ENCODE measurements around the gene PDK1.
"Not testable (repeated sequence)": the region's sequence is repeated elsewhere in the genome, so short reads cannot be mapped to it uniquely, and the experiment has no call there.

The PDK1 gene

GRCh38 chr2:172564376-172564775 lies 8.5 kb downstream of the PDK1 start:
- H3K36me3 ChIP-seq (ENCODE audit: control insufficient read depth in 2 of 2, insufficient read depth in 2 of 2, low read length in 2 of 2): peaks cover 13 to 20% of the 10 kb centered on the region in 2 donors
- H3K27me3 ChIP-seq (ENCODE audit: control insufficient read depth in 2 of 2, insufficient read depth in 2 of 2, low read length in 2 of 2): no peaks in the 10 kb centered on the region
- H3K4me3 ChIP-seq (ENCODE audit: low read length in 2 of 2): no peak overlapping the region
- no peaks in the 10 kb centered on the region for H3K9me3 ChIP-seq (ENCODE audit: control insufficient read depth in 2 of 2, low read length in 2 of 2)
- no peak overlapping the region for H3K9ac ChIP-seq (ENCODE audit: low read depth in 1 of 2, low read length in 2 of 2)
- H3K27ac ChIP-seq (ENCODE audit: low read depth in 2 of 2, low read length in 2 of 2): no peak overlapping the region
- H3K4me1 ChIP-seq (ENCODE audit: control insufficient read depth in 2 of 2, insufficient read depth in 2 of 2, low read length in 2 of 2): no peaks in the 10 kb centered on the region

DNA sequence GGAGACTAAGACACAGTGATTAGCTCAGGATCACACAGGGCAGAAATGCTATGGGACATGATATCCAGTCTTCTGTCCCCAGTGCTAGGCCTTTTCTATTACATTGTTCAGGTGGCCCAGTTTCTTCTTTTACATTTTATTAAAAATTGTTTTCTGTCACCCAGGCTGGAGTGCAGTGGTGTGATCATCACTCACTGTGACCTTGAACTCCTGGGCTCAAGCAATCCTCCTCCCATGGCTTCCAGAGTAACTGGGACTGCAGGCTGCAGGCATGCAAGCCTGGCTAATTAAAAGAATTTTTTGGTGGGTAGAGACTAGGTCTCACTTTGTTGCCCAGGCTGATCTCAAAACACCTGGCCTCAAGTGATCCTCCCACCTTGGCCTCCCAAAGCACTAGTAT lies 15.4 kb downstream of the PDK1 start:
- Histone ChIP-seq H3K36me3 (ENCODE audit: control insufficient read depth in 2 of 2, insufficient read depth in 2 of 2, low read length in 2 of 2) (peaks cover 15 to 20% of the 10 kb centered on the region in 2 donors), H3K27ac (ENCODE audit: low read depth in 2 of 2, low read length in 2 of 2) (no peak overlapping the region), H3K27me3 (ENCODE audit: control insufficient read depth in 2 of 2, insufficient read depth in 2 of 2, low read length in 2 of 2) (no peaks in the 10 kb centered on the region), H3K4me3 (ENCODE audit: low read length in 2 of 2) (no peak overlapping the region), H3K9ac (ENCODE audit: low read depth in 1 of 2, low read length in 2 of 2) (no peak overlapping the region), H3K4me1 (ENCODE audit: control insufficient read depth in 2 of 2, insufficient read depth in 2 of 2, low read length in 2 of 2) (no peaks in the 10 kb centered on the region), H3K9me3 (ENCODE audit: control insufficient read depth in 2 of 2, low read length in 2 of 2) (peaks cover 0 to 5% of the 10 kb centered on the region in 2 donors)

GRCh38 chr2:172572981-172573380 lies 17.1 kb downstream of the PDK1 start:
- Histone ChIP-seq H3K9me3 (ENCODE audit: control insufficient read depth in 2 of 2, low read length in 2 of 2) (peaks cover 0 to 13% of the 10 kb centered on the region in 2 donors), H3K27ac (ENCODE audit: low read depth in 2 of 2, low read length in 2 of 2) (no peak overlapping the region), H3K4me3 (ENCODE audit: low read length in 2 of 2) (no peak overlapping the region), H3K4me1 (ENCODE audit: control insufficient read depth in 2 of 2, insufficient read depth in 2 of 2, low read length in 2 of 2) (no peaks in the 10 kb centered on the region), H3K36me3 (ENCODE audit: control insufficient read depth in 2 of 2, insufficient read depth in 2 of 2, low read length in 2 of 2) (peaks cover 11 to 17% of the 10 kb centered on the region in 2 donors), H3K9ac (ENCODE audit: low read depth in 1 of 2, low read length in 2 of 2) (no peak overlapping the region), H3K27me3 (ENCODE audit: control insufficient read depth in 2 of 2, insufficient read depth in 2 of 2, low read length in 2 of 2) (no peaks in the 10 kb centered on the region)

DNA sequence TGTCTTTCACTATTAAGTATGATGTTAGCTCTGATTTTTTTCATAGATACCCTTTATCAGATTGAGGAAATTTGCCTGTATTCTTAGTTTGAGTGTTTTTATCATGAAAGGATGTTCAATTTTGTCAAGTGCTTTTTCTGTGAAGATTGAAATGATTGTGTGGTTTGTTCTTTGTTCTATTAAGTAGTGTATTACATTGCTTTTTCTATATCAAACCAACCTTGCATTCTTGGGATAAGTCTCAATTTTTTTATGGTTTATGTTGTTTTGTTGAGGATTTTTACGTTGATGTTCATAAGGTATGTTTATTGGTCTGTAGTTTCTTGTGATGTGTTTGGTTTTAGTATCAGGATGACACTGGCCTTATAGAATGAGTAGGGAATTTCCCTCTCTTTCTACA lies 19.1 kb downstream of the PDK1 start:
- Histone ChIP-seq H3K36me3 (ENCODE audit: control insufficient read depth in 2 of 2, insufficient read depth in 2 of 2, low read length in 2 of 2) (peaks cover 12 to 14% of the 10 kb centered on the region in 2 donors), H3K27ac (ENCODE audit: low read depth in 2 of 2, low read length in 2 of 2) (no peak overlapping the region), H3K4me3 (ENCODE audit: low read length in 2 of 2) (no peak overlapping the region), H3K9ac (ENCODE audit: low read depth in 1 of 2, low read length in 2 of 2) (no peak overlapping the region), H3K27me3 (ENCODE audit: control insufficient read depth in 2 of 2, insufficient read depth in 2 of 2, low read length in 2 of 2) (no peaks in the 10 kb centered on the region), H3K4me1 (ENCODE audit: control insufficient read depth in 2 of 2, insufficient read depth in 2 of 2, low read length in 2 of 2) (no peaks in the 10 kb centered on the region), H3K9me3 (ENCODE audit: control insufficient read depth in 2 of 2, low read length in 2 of 2) (peaks cover 0 to 17% of the 10 kb centered on the region in 2 donors)

DNA sequence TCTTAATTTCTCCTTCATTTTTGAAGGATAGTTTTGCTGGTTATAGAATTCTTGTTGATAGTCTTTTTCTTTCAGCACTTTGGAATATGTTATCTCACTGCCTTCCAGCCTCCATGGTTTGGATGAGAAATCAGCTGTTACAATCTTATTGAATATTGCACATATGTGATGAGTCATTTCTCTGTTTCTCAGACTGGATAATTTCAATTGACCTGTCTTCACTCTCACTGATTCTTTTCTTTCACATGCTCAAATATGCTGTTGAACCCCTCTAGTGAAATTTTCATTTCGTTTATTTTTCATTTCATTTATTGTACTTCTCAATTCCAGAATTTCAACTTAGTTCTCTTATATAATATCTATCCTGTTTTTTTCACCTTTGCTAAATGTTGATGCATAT lies 22.2 kb downstream of the PDK1 start:
- Histone ChIP-seq H3K27ac (ENCODE audit: low read depth in 2 of 2, low read length in 2 of 2) (no peak overlapping the region), H3K9me3 (ENCODE audit: control insufficient read depth in 2 of 2, low read length in 2 of 2) (peaks cover 2 to 17% of the 10 kb centered on the region in 2 donors), H3K4me3 (ENCODE audit: low read length in 2 of 2) (no peak overlapping the region), H3K9ac (ENCODE audit: low read depth in 1 of 2, low read length in 2 of 2) (no peak overlapping the region), H3K4me1 (ENCODE audit: control insufficient read depth in 2 of 2, insufficient read depth in 2 of 2, low read length in 2 of 2) (no peaks in the 10 kb centered on the region), H3K36me3 (ENCODE audit: control insufficient read depth in 2 of 2, insufficient read depth in 2 of 2, low read length in 2 of 2) (peaks cover 7 to 11% of the 10 kb centered on the region in 2 donors), H3K27me3 (ENCODE audit: control insufficient read depth in 2 of 2, insufficient read depth in 2 of 2, low read length in 2 of 2) (no peaks in the 10 kb centered on the region)

DNA sequence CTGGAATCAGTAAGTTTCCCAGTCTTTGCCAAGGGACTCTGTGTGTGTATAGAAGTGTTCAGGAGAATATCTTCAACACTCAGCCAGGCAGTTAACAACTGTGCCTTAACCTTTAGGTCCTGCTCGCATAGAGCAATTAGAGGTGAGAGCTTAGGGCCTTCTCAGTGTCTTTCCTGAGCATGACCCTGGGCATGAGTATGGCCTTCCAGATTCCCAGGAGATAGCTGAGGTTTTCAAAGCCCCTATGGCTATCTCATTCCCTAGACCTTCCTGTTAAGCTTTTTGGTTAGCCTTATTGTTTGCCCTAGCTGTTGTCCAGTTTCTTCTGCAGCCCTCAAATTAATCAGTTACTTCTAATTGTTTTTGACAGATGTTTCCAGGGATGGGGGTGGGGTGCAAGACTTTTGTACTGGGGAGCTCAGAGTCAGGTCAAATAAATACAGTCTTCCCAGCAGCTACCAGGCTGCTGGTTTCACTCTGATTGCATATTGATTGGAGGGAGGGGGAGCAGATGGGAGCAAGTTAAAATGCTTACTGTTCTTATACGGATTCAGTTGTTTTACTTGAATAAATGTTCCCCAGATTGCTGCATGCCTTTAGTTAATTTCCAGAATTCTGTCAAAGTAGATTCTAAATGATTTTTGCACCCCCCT lies 23.1 kb downstream of the PDK1 start:
- H3K4me1 ChIP-seq (ENCODE audit: control insufficient read depth in 2 of 2, insufficient read depth in 2 of 2, low read length in 2 of 2): no peaks in the 10 kb centered on the region
- no peak overlapping the region for H3K9ac ChIP-seq (ENCODE audit: low read depth in 1 of 2, low read length in 2 of 2)
- H3K4me3 ChIP-seq (ENCODE audit: low read length in 2 of 2): no peak overlapping the region
- H3K27ac ChIP-seq (ENCODE audit: low read depth in 2 of 2, low read length in 2 of 2): no peak overlapping the region
- peaks cover 7 to 11% of the 10 kb centered on the region in 2 donors for H3K36me3 ChIP-seq (ENCODE audit: control insufficient read depth in 2 of 2, insufficient read depth in 2 of 2, low read length in 2 of 2)
- H3K27me3 ChIP-seq (ENCODE audit: control insufficient read depth in 2 of 2, insufficient read depth in 2 of 2, low read length in 2 of 2): no peaks in the 10 kb centered on the region
- peaks cover 2 to 17% of the 10 kb centered on the region in 2 donors for H3K9me3 ChIP-seq (ENCODE audit: control insufficient read depth in 2 of 2, low read length in 2 of 2)

DNA sequence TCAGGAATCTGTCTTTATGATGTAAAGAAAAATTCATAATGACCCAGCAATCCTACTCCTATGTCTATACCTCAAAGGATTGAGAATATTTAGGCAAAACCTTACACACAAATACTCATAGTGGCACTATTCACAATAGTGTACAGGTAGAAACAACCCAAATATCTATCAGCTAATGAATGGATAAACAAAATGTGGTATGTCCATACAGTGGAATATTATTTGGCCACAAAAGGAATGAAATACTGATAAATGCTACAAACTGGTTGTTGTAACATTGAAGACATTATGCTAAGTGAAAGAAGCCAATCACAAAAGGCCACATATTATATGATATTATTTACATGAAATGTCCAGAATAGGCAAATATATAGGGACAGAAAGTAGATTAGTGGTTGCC lies 24.7 kb downstream of the PDK1 start:
- Histone ChIP-seq H3K4me3 (ENCODE audit: low read length in 2 of 2) (no peak overlapping the region), H3K4me1 (ENCODE audit: control insufficient read depth in 2 of 2, insufficient read depth in 2 of 2, low read length in 2 of 2) (no peaks in the 10 kb centered on the region), H3K27ac (ENCODE audit: low read depth in 2 of 2, low read length in 2 of 2) (no peak overlapping the region), H3K9me3 (ENCODE audit: control insufficient read depth in 2 of 2, low read length in 2 of 2) (peaks cover 2 to 12% of the 10 kb centered on the region in 2 donors), H3K27me3 (ENCODE audit: control insufficient read depth in 2 of 2, insufficient read depth in 2 of 2, low read length in 2 of 2) (no peaks in the 10 kb centered on the region), H3K9ac (ENCODE audit: low read depth in 1 of 2, low read length in 2 of 2) (no peak overlapping the region), H3K36me3 (ENCODE audit: control insufficient read depth in 2 of 2, insufficient read depth in 2 of 2, low read length in 2 of 2) (peaks cover 7 to 11% of the 10 kb centered on the region in 2 donors)

- Histone ChIP-seq H3K27ac (ENCODE audit: low read depth in 2 of 2, low read length in 2 of 2) (no peak overlapping the region), H3K36me3 (ENCODE audit: control insufficient read depth in 2 of 2, insufficient read depth in 2 of 2, low read length in 2 of 2) (peaks cover 11 to 14% of the 10 kb centered on the region in 2 donors), H3K27me3 (ENCODE audit: control insufficient read depth in 2 of 2, insufficient read depth in 2 of 2, low read length in 2 of 2) (no peaks in the 10 kb centered on the region), H3K9ac (ENCODE audit: low read depth in 1 of 2, low read length in 2 of 2) (no peak overlapping the region), H3K9me3 (ENCODE audit: control insufficient read depth in 2 of 2, low read length in 2 of 2) (peaks cover 2 to 6% of the 10 kb centered on the region in 2 donors), H3K4me1 (ENCODE audit: control insufficient read depth in 2 of 2, insufficient read depth in 2 of 2, low read length in 2 of 2) (no peaks in the 10 kb centered on the region), H3K4me3 (ENCODE audit: low read length in 2 of 2) (no peak overlapping the region)
Measured at GRCh38 chr2:172582656-172583055, 26.8 kb downstream of the PDK1 start.

GRCh38 chr2:172586245-172586891 lies 30.5 kb downstream of the PDK1 start:
- Histone ChIP-seq H3K27ac (ENCODE audit: low read depth in 2 of 2, low read length in 2 of 2) (no peak overlapping the region), H3K36me3 (ENCODE audit: control insufficient read depth in 2 of 2, insufficient read depth in 2 of 2, low read length in 2 of 2) (peaks cover 8 to 24% of the 10 kb centered on the region in 2 donors), H3K4me3 (ENCODE audit: low read length in 2 of 2) (no peak overlapping the region), H3K27me3 (ENCODE audit: control insufficient read depth in 2 of 2, insufficient read depth in 2 of 2, low read length in 2 of 2) (no peaks in the 10 kb centered on the region), H3K9me3 (ENCODE audit: control insufficient read depth in 2 of 2, low read length in 2 of 2) (no peaks in the 10 kb centered on the region), H3K9ac (ENCODE audit: low read depth in 1 of 2, low read length in 2 of 2) (no peak overlapping the region), H3K4me1 (ENCODE audit: control insufficient read depth in 2 of 2, insufficient read depth in 2 of 2, low read length in 2 of 2) (no peaks in the 10 kb centered on the region)

DNA sequence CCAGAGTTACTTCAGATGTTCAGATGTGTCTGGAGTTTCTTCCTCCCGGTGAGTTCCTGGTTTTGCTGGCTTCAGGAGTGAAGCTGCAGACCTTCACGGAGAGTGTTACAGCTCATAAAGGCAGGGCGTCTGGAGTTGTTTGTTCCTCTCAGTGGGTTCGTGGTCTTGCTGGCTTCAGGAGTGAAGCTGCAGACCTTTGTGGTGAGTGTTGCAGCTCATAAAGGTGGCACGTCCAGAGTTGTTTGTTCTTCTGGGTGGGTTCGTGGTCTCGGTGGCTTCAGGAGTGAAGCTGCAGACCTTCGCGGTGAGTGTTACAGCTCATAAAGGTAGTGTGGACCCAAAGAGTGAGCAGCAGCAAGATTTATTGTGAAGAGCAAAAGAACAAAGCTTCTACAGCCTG lies 31.3 kb downstream of the PDK1 start:
- H3K9me3 ChIP-seq (ENCODE audit: control insufficient read depth in 2 of 2, low read length in 2 of 2); H3K9ac ChIP-seq (ENCODE audit: low read depth in 1 of 2, low read length in 2 of 2); H3K27me3 ChIP-seq (ENCODE audit: control insufficient read depth in 2 of 2, insufficient read depth in 2 of 2, low read length in 2 of 2); H3K27ac ChIP-seq (ENCODE audit: low read depth in 2 of 2, low read length in 2 of 2); H3K4me1 ChIP-seq (ENCODE audit: control insufficient read depth in 2 of 2, insufficient read depth in 2 of 2, low read length in 2 of 2); H3K4me3 ChIP-seq (ENCODE audit: low read length in 2 of 2): not testable (repeated sequence)
- peaks cover 7 to 22% of the 10 kb centered on the region in 2 donors for H3K36me3 ChIP-seq (ENCODE audit: control insufficient read depth in 2 of 2, insufficient read depth in 2 of 2, low read length in 2 of 2)
